Rectal smooth muscle tissue (tissue), 1 donor: ENCODE measurements around the gene CIDEB.
"Not testable (repeated sequence)": the region's sequence is repeated elsewhere in the genome, so short reads cannot be mapped to it uniquely, and the experiment has no call there.

Source experiments
- H3K27ac ChIP-seq: one replicate; pipeline ENCODE4 v1.7.0; 2013; ENCODE audit warnings: low read depth, low read length, inconsistent platforms
- H3K27me3 ChIP-seq: one replicate; pipeline ENCODE4 v1.7.0; 2013; ENCODE audit warnings: low read length; ENCODE audit not compliant: control insufficient read depth, insufficient read depth
- H3K36me3 ChIP-seq: one replicate; pipeline ENCODE4 v1.7.0; 2013; ENCODE audit warnings: low read length; ENCODE audit not compliant: control insufficient read depth, insufficient read depth
- H3K4me1 ChIP-seq: one replicate; pipeline ENCODE4 v1.7.0; 2013; ENCODE audit warnings: low read length; ENCODE audit not compliant: control insufficient read depth, insufficient read depth
- H3K4me3 ChIP-seq: one replicate; pipeline ENCODE4 v1.7.0; 2013; ENCODE audit warnings: low read length
- H3K9ac ChIP-seq: one replicate; pipeline ENCODE4 v1.7.0; 2013; ENCODE audit warnings: low read length

CIDEB gene

GRCh38 chr14:24307575-24308341 is at the start of gene CIDEB:
TSS of gene CIDEB (minus strand) at chr14:24307977. CDS start at chr14:24307858, 119 bp downstream.
- Histone ChIP-seq H3K27ac (no peak within 1 kb of the TSS), H3K4me3 (no peak within 1 kb of the TSS), H3K27me3 (no peaks in the 10 kb centered on the region), H3K36me3 (peaks cover 37% of the 10 kb centered on the region), H3K4me1 (peaks cover 8% of the 10 kb centered on the region), H3K9ac (no peak within 1 kb of the TSS)

GRCh38 chr14:24356208-24356607 is 48.4 kb upstream of the CIDEB start:
- no peak overlapping the region for H3K4me3 ChIP-seq
- no peaks in the 10 kb centered on the region for H3K36me3 ChIP-seq
- no peaks in the 10 kb centered on the region for H3K27me3 ChIP-seq
- no peak overlapping the region for H3K9ac ChIP-seq
- H3K27ac ChIP-seq, result no peak overlapping the region
- no peaks in the 10 kb centered on the region for H3K4me1 ChIP-seq

GRCh38 chr14:24355009-24355408 is 47.2 kb upstream of the CIDEB start:
- no peaks in the 10 kb centered on the region for H3K27me3 ChIP-seq

GRCh38 chr14:24354482-24354825 is 46.7 kb upstream of the CIDEB start:
- not testable (repeated sequence) for H3K27me3 ChIP-seq, H3K36me3 ChIP-seq, H3K4me3 ChIP-seq, H3K4me1 ChIP-seq, H3K9ac ChIP-seq, H3K27ac ChIP-seq

More at GRCh38 chr14:24355009-24355408, 47.2 kb upstream of the CIDEB start:
- Histone ChIP-seq H3K4me1 (no peaks in the 10 kb centered on the region), H3K27ac (no peak overlapping the region), H3K4me3 (no peak overlapping the region), H3K36me3 (no peaks in the 10 kb centered on the region), H3K9ac (no peak overlapping the region)

GRCh38 chr14:24353559-24354481 is 46.0 kb upstream of the CIDEB start:
- no peak overlapping the region for H3K9ac ChIP-seq
- H3K27ac ChIP-seq, result no peak overlapping the region
- H3K4me1 ChIP-seq, result no peaks in the 10 kb centered on the region
- no peaks in the 10 kb centered on the region for H3K27me3 ChIP-seq
- H3K4me3 ChIP-seq, result no peak overlapping the region
- no peaks in the 10 kb centered on the region for H3K36me3 ChIP-seq

GRCh38 chr14:24351517-24351916 is 43.7 kb upstream of the CIDEB start:
- H3K27me3 ChIP-seq, result no peaks in the 10 kb centered on the region
- H3K27ac ChIP-seq, result no peak overlapping the region
- H3K36me3 ChIP-seq, result no peaks in the 10 kb centered on the region
- H3K4me3 ChIP-seq, result no peak overlapping the region
- H3K4me1 ChIP-seq, result no peaks in the 10 kb centered on the region
- H3K9ac ChIP-seq, result no peak overlapping the region

- H3K4me3 ChIP-seq, result no peak overlapping the region
- no peak overlapping the region for H3K9ac ChIP-seq
- H3K4me1 ChIP-seq, result no peaks in the 10 kb centered on the region
- no peaks in the 10 kb centered on the region for H3K36me3 ChIP-seq
- H3K27me3 ChIP-seq, result no peaks in the 10 kb centered on the region
- H3K27ac ChIP-seq, result no peak overlapping the region
Measured at GRCh38 chr14:24349742-24350141, 42.0 kb upstream of the CIDEB start.

- Histone ChIP-seq H3K27me3 (no peaks in the 10 kb centered on the region), H3K27ac (no peak overlapping the region), H3K36me3 (no peaks in the 10 kb centered on the region), H3K4me3 (no peak overlapping the region), H3K4me1 (no peaks in the 10 kb centered on the region), H3K9ac (no peak overlapping the region)
Measured at GRCh38 chr14:24348186-24348585, 40.4 kb upstream of the CIDEB start.

- Histone ChIP-seq H3K36me3 (no peaks in the 10 kb centered on the region), H3K4me3 (no peak overlapping the region), H3K27me3 (no peaks in the 10 kb centered on the region), H3K9ac (no peak overlapping the region), H3K27ac (no peak overlapping the region), H3K4me1 (no peaks in the 10 kb centered on the region)
Measured at GRCh38 chr14:24347134-24347533, 39.4 kb upstream of the CIDEB start.

GRCh38 chr14:24343795-24344660 is 36.3 kb upstream of the CIDEB start:
- Histone ChIP-seq H3K27me3 (no peaks in the 10 kb centered on the region), H3K4me3 (no peak overlapping the region), H3K9ac (no peak overlapping the region), H3K36me3 (no peaks in the 10 kb centered on the region), H3K4me1 (no peaks in the 10 kb centered on the region), H3K27ac (no peak overlapping the region)

- H3K27me3 ChIP-seq, result no peaks in the 10 kb centered on the region
- H3K9ac ChIP-seq, result no peak overlapping the region
- H3K27ac ChIP-seq, result no peak overlapping the region
- no peak overlapping the region for H3K4me3 ChIP-seq
- H3K36me3 ChIP-seq, result no peaks in the 10 kb centered on the region
- H3K4me1 ChIP-seq, result no peaks in the 10 kb centered on the region
Measured at GRCh38 chr14:24342889-24343288, 35.1 kb upstream of the CIDEB start.

- Histone ChIP-seq H3K36me3 (peaks cover 2% of the 10 kb centered on the region), H3K4me3 (no peak overlapping the region), H3K4me1 (no peaks in the 10 kb centered on the region), H3K27ac (no peak overlapping the region), H3K27me3 (peaks cover 2% of the 10 kb centered on the region), H3K9ac (no peak overlapping the region)
Measured at GRCh38 chr14:24340606-24341005, 32.8 kb upstream of the CIDEB start.
